PC-9 (cell line): ENCODE data around the gene METTL5. TPM values are rescaled to one million over a fixed set of nuclear protein-coding genes. Genes with fewer than 3 reads are reported as not detected.
"Not testable (repeated sequence)": the region's sequence is repeated elsewhere in the genome, so short reads cannot be mapped to it uniquely, and the experiment has no call there.

Experiments used
- BruUV-seq: library from RNA; stranded (reverse); fragments of 400-500 nt; replicated peaks from 2 replicates; lab custom pipeline; 2021; lab: Mats Ljungman, UMichigan
- CTCF ChIA-PET: fragments of 300-600 bp; sonication (Branson Sonifier 250); formaldehyde crosslinking; loops from one replicate; lab custom pipeline; 2022; ENCODE audit warnings: antibody characterized with exemption; lab: Charles Lee
- POLR2A ChIA-PET: fragments of 300-600 bp; sonication (Branson Sonifier 250); formaldehyde crosslinking; loops from one replicate; lab custom pipeline; 2022; ENCODE audit warnings: antibody characterized with exemption; ENCODE audit not compliant: unreplicated experiment; lab: Charles Lee
- DNase-seq, 2 experiments: peaks; one replicate each; pipeline versions ENCODE4 v3.0.0 to v3.0.0-alpha.2; 2015 to 2022; ENCODE audit warnings: mixed read lengths in 1 of 2
- H2AFZ ChIP-seq: fragments of 200-600 bp; sonication (generic); 2 replicates; pipeline ENCODE4 v1.8.1; 2017; ENCODE audit warnings: antibody characterized with exemption
- H3F3A ChIP-seq: fragments of 200-600 bp; sonication (generic); 2 replicates; pipeline ENCODE4 v1.8.1; 2017; ENCODE audit warnings: antibody characterized with exemption, mild to moderate bottlenecking, low read depth; ENCODE audit not compliant: insufficient read depth
- H3K27ac ChIP-seq: fragments of 200-600 bp; sonication (generic); 2 replicates; pipeline ENCODE4 v1.6.1; 2016; ENCODE audit warnings: mixed run types
- H3K27me3 ChIP-seq: fragments of 200-600 bp; sonication (generic); 2 replicates; pipeline ENCODE4 v1.6.1; 2016; ENCODE audit warnings: low read depth, mixed run types; ENCODE audit not compliant: insufficient read depth
- H3K36me3 ChIP-seq: fragments of 200-600 bp; sonication (generic); 2 replicates; pipeline ENCODE4 v1.6.1; 2016; ENCODE audit warnings: low read depth, mixed run types
- H3K4me1 ChIP-seq: fragments of 200-600 bp; sonication (generic); replicated peaks from 2 replicates; pipeline ENCODE4 v1.6.1; 2016; ENCODE audit warnings: mixed run types; ENCODE audit not compliant: insufficient read depth
- H3K4me2 ChIP-seq: fragments of 200-600 bp; sonication (generic); 2 replicates; pipeline ENCODE4 v1.6.1; 2017; ENCODE audit warnings: mixed run types
- H3K4me3 ChIP-seq: fragments of 200-600 bp; sonication (generic); 2 replicates; pipeline ENCODE4 v1.6.1; 2016; ENCODE audit warnings: mixed run types
- H3K79me2 ChIP-seq: fragments of 200-600 bp; sonication (generic); 2 replicates; pipeline ENCODE4 v1.6.1; 2017; ENCODE audit warnings: low read depth, mixed run types
- H3K9me2 ChIP-seq: fragments of 200-600 bp; sonication (generic); 2 replicates; pipeline ENCODE4 v1.8.1; 2017; ENCODE audit warnings: mild to moderate bottlenecking; ENCODE audit not compliant: insufficient read depth
- H3K9me3 ChIP-seq: fragments of 200-600 bp; sonication (generic); 2 replicates; pipeline ENCODE4 v1.8.1; 2016; ENCODE audit warnings: low read depth; ENCODE audit not compliant: insufficient read depth
- H4K20me1 ChIP-seq: fragments of 200-600 bp; sonication (generic); 2 replicates; pipeline ENCODE4 v1.8.1; 2017; ENCODE audit not compliant: insufficient read depth
- CTCF ChIP-seq: fragments of 200-600 bp; sonication (generic); conservative IDR thresholded peaks from 2 replicates; pipeline ENCODE4 v1.6.1; 2017; ENCODE audit warnings: mixed run types, antibody characterized with exemption, mild to moderate bottlenecking, moderate library complexity
- EZH2 ChIP-seq: fragments of 200-600 bp; sonication (generic); IDR thresholded peaks from 2 replicates; pipeline ENCODE4 v1.8.0; 2017; ENCODE audit warnings: antibody characterized with exemption, low read depth
- intact Hi-C: fragments of 100-400 bp; cut with micrococcal nuclease; formaldehyde crosslinking; loops from one replicate; pipeline ENCODE4 v1.10.0; 2022; ENCODE audit not compliant: unreplicated experiment
- total RNA-seq: library from RNA; stranded (reverse); gene quantifications from 2 replicates; pipeline ENCODE4 v1.2.3, GENCODE V29; 2021

The METTL5 gene
- total RNA-seq, 1 experiment from 2014 or later, result 51.1 TPM

GRCh38 chr2:169845016-169845415 lies 20.3 kb upstream of the METTL5 start:
- BruUV-seq, result no TSS peak
- H3K4me1 ChIP-seq, result no peaks in the 10 kb centered on the region
- POLR2A ChIA-PET, result interaction anchor here (0.6 kb wide), 1 partner anchor 343 kb away, joined by 5 read pairs; no protein-coding TSS in a partner anchor
- H3F3A ChIP-seq, result no peaks in the 10 kb centered on the region
- no peak for TF ChIP-seq CTCF
- TF ChIP-seq EZH2, result no peak
- peaks cover 12% of the 10 kb centered on the region; the same call in 1 of the 2 replicates for H3K79me2 ChIP-seq
- no peak overlapping the region for H3K4me2 ChIP-seq
- no peak overlapping the region for H3K4me3 ChIP-seq
- H3K9me2 ChIP-seq, result no peaks in the 10 kb centered on the region
- intact Hi-C loops, result no loop called here
- no peaks in the 10 kb centered on the region for H4K20me1 ChIP-seq
- no peaks in the 10 kb centered on the region for H3K27me3 ChIP-seq
- no peaks in the 10 kb centered on the region for H3K9me3 ChIP-seq
- no peak overlapping the region for H3K27ac ChIP-seq
- CTCF ChIA-PET, result no interaction called here
- H2AFZ ChIP-seq, result no peak overlapping the region
- no peak for DNase-seq
- no peaks in the 10 kb centered on the region for H3K36me3 ChIP-seq

- H2AFZ ChIP-seq, CTCF ChIA-PET, POLR2A ChIA-PET, BruUV-seq, intact Hi-C loops, H3K4me2 ChIP-seq, H3K4me1 ChIP-seq, H3K27me3 ChIP-seq, H3K79me2 ChIP-seq, H4K20me1 ChIP-seq, H3K9me2 ChIP-seq, H3K36me3 ChIP-seq, H3K4me3 ChIP-seq, DNase-seq, H3F3A ChIP-seq, H3K9me3 ChIP-seq, H3K27ac ChIP-seq: not testable (repeated sequence)
Measured at GRCh38 chr2:169841625-169842024, 16.9 kb upstream of the METTL5 start.

GRCh38 chr2:169840747-169841142 lies 16.0 kb upstream of the METTL5 start:
- H3K4me2 ChIP-seq, result no peak overlapping the region
- H4K20me1 ChIP-seq, result no peaks in the 10 kb centered on the region
- TF ChIP-seq EZH2, result no peak
- no peak for TF ChIP-seq CTCF
- ChIA-PET CTCF (no interaction called here), POLR2A (no interaction called here)
- H3K4me1 ChIP-seq, result no peaks in the 10 kb centered on the region
- H3K9me2 ChIP-seq, result no peaks in the 10 kb centered on the region
- no peaks in the 10 kb centered on the region for H3K36me3 ChIP-seq
- no peaks in the 10 kb centered on the region for H3F3A ChIP-seq
- no TSS peak for BruUV-seq
- no peaks in the 10 kb centered on the region for H3K9me3 ChIP-seq
- no peak overlapping the region for H3K4me3 ChIP-seq
- intact Hi-C loops, result no loop called here
- DNase-seq, result no peak
- 0 out of 2 replicates have a peak, but pooled peaks cover under 1% of the 10 kb centered on the region for H3K79me2 ChIP-seq
- H2AFZ ChIP-seq, result no peak overlapping the region
- no peak overlapping the region for H3K27ac ChIP-seq
- no peaks in the 10 kb centered on the region for H3K27me3 ChIP-seq
